Cardiac muscle cell (in vitro differentiated cells and primary cell): ENCODE measurements around the gene LEPR. TPM values are rescaled to one million over a fixed set of nuclear protein-coding genes. Genes with fewer than 3 reads are reported as not detected.
A peak's percentile ranks its signal among the peaks of the same experiment; 100 is the strongest.

Experiments
- DNase-seq, 2 donors: peaks; one replicate each; pipeline versions ENCODE4 v3.0.0 to v3.0.0-alpha.2; 2010 to 2017; ENCODE audit warnings: low read depth in 1 of 2, low spot score in 1 of 2
- H3K27ac ChIP-seq: fragments of 200-600 bp; sonication (generic); 2 replicates; pipeline ENCODE4 v1.5.1; 2016
- H3K27me3 ChIP-seq: fragments of 200-600 bp; sonication (generic); 2 replicates; pipeline ENCODE4 v1.6.0; 2016; ENCODE audit warnings: control low read depth
- H3K36me3 ChIP-seq: fragments of 200-600 bp; sonication (generic); 2 replicates; pipeline ENCODE4 v1.5.1; 2016; ENCODE audit warnings: control low read depth
- H3K4me1 ChIP-seq: fragments of 200-600 bp; sonication (generic); 2 replicates; pipeline ENCODE4 v1.8.1; 2017; ENCODE audit warnings: low read depth, mild to moderate bottlenecking, mixed run types
- H3K4me3 ChIP-seq: fragments of 200-600 bp; sonication (generic); 2 replicates; pipeline ENCODE4 v1.5.1; 2016; ENCODE audit warnings: mild to moderate bottlenecking
- H3K9me3 ChIP-seq: fragments of 200-600 bp; sonication (generic); 2 replicates; pipeline ENCODE4 v1.5.1; 2017; ENCODE audit warnings: low read depth, mild to moderate bottlenecking, control low read depth
- CTCF ChIP-seq: IDR thresholded peaks from 2 replicates; pipeline ENCODE4 v1.5.1; 2012; ENCODE audit warnings: low read depth, mild to moderate bottlenecking, low read length
- polyA plus RNA-seq: library from polyadenylated mRNA; unstranded; fragments of >200 nt; fragmentation: Nextera tagmentation; extraction: Ambion mirVana; gene quantifications from 2 replicates; pipeline ENCODE4 v1.2.1, GENCODE V29; 2016
- total RNA-seq: library from RNA; depleted of rRNA; stranded (reverse); fragments of >200 nt; gene quantifications from 2 replicates; pipeline ENCODE4 v1.2.3, GENCODE V29; 2016

Gene LEPR
- total and polyA plus RNA-seq, 2 experiments from 2014 or later = 5.5 to 10.2 TPM

- Histone ChIP-seq H3K4me1 (peaks cover 19% of the 10 kb centered on the region), H3K4me3 (peak overlapping the region; percentile 85), H3K9me3 (no peaks in the 10 kb centered on the region), H3K27me3 (no peaks in the 10 kb centered on the region), H3K36me3 (peaks cover under 1% of the 10 kb centered on the region), H3K27ac (peak overlapping the region; percentile 96)
- no peak for TF ChIP-seq CTCF
- DNase-seq = peak; percentile 99
These were observed 533 bp upstream of the LEPR start for GRCh38 chr1:65419681-65420589.

GRCh38 chr1:65421351-65422025, 1.0 kb downstream of the LEPR start:
- peak overlapping the region; percentile 85 for H3K4me3 ChIP-seq
- H3K36me3 ChIP-seq = peaks cover 5% of the 10 kb centered on the region
- no peak for TF ChIP-seq CTCF
- H3K9me3 ChIP-seq = no peaks in the 10 kb centered on the region
- DNase-seq = peak in 1 of 2 donors; percentile 71
- no peaks in the 10 kb centered on the region for H3K27me3 ChIP-seq
- H3K27ac ChIP-seq = peak overlapping the region; percentile 96
- peaks cover 19% of the 10 kb centered on the region for H3K4me1 ChIP-seq

GRCh38 chr1:65422241-65423203, 2.1 kb downstream of the LEPR start:
- peak overlapping the region; percentile 85 for H3K4me3 ChIP-seq
- peaks cover 9% of the 10 kb centered on the region for H3K36me3 ChIP-seq
- H3K27ac ChIP-seq = peak overlapping the region; percentile 96
- no peaks in the 10 kb centered on the region for H3K27me3 ChIP-seq
- H3K9me3 ChIP-seq = no peaks in the 10 kb centered on the region
- DNase-seq = peak in 1 of 2 donors; percentile 45
- H3K4me1 ChIP-seq = peaks cover 19% of the 10 kb centered on the region
- no peak for TF ChIP-seq CTCF

GRCh38 chr1:65423884-65424572, 3.6 kb downstream of the LEPR start:
- H3K27me3 ChIP-seq = no peaks in the 10 kb centered on the region
- DNase-seq = peak in 1 of 2 donors; percentile 89
- H3K4me1 ChIP-seq = peaks cover 18% of the 10 kb centered on the region
- H3K4me3 ChIP-seq = no peak overlapping the region
- TF ChIP-seq CTCF = no peak
- no peaks in the 10 kb centered on the region for H3K9me3 ChIP-seq
- H3K36me3 ChIP-seq = peaks cover 15% of the 10 kb centered on the region
- H3K27ac ChIP-seq = no peak overlapping the region

- Histone ChIP-seq H3K27ac (no peak overlapping the region), H3K9me3 (no peaks in the 10 kb centered on the region), H3K27me3 (no peaks in the 10 kb centered on the region), H3K4me1 (peaks cover 13% of the 10 kb centered on the region), H3K4me3 (no peak overlapping the region), H3K36me3 (peaks cover 15% of the 10 kb centered on the region)
- no peak for DNase-seq
- no peak for TF ChIP-seq CTCF
These were observed 4.1 kb downstream of the LEPR start for GRCh38 chr1:65424573-65424889.
